GM10248 (cell line): ENCODE results near the gene DVL1.
A peak's percentile ranks its signal among the peaks of the same experiment; 100 is the strongest.

ENCODE experiments used
- CTCF ChIA-PET: fragments of 300-600 bp; sonication (Branson Sonifier 250); formaldehyde crosslinking; extraction: SDS; loops from one replicate; lab custom pipeline; 2021; ENCODE audit warnings: antibody characterized with exemption; lab: Yijun Ruan, JAX
- POLR2A ChIA-PET: fragments of 350-650 bp; sonication (Branson Sonifier 250); formaldehyde crosslinking; extraction: SDS; loops from one replicate; lab custom pipeline; 2020; ENCODE audit warnings: antibody characterized with exemption; lab: Yijun Ruan, JAX
- DNase-seq: peaks from one replicate; pipeline ENCODE4 v3.0.0; 2012; ENCODE audit errors: extremely low spot score
- TF ChIP-seq, protein P1 (sequence below): IDR thresholded peaks from 2 replicates; pipeline ENCODE4 v1.5.1; 2012; ENCODE audit warnings: mild to moderate bottlenecking, low read depth; ENCODE audit errors: extremely low read depth, missing control alignments, control extremely low read depth

The DVL1 gene

DNA sequence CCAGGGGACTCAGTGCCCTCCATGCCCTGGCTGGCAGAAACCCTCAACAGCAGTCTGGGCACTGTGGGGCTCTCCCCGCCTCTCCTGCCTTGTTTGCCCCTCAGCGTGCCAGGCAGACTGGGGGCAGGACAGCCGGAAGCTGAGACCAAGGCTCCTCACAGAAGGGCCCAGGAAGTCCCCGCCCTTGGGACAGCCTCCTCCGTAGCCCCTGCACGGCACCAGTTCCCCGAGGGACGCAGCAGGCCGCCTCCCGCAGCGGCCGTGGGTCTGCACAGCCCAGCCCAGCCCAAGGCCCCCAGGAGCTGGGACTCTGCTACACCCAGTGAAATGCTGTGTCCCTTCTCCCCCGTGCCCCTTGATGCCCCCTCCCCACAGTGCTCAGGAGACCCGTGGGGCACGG lies 21.0 kb downstream of the DVL1 start:
- TF ChIP-seq, protein P1, sequence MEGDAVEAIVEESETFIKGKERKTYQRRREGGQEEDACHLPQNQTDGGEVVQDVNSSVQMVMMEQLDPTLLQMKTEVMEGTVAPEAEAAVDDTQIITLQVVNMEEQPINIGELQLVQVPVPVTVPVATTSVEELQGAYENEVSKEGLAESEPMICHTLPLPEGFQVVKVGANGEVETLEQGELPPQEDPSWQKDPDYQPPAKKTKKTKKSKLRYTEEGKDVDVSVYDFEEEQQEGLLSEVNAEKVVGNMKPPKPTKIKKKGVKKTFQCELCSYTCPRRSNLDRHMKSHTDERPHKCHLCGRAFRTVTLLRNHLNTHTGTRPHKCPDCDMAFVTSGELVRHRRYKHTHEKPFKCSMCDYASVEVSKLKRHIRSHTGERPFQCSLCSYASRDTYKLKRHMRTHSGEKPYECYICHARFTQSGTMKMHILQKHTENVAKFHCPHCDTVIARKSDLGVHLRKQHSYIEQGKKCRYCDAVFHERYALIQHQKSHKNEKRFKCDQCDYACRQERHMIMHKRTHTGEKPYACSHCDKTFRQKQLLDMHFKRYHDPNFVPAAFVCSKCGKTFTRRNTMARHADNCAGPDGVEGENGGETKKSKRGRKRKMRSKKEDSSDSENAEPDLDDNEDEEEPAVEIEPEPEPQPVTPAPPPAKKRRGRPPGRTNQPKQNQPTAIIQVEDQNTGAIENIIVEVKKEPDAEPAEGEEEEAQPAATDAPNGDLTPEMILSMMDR: no peak
- POLR2A ChIA-PET: no interaction called here
- CTCF ChIA-PET: no interaction called here
- DNase-seq: no peak

DNA sequence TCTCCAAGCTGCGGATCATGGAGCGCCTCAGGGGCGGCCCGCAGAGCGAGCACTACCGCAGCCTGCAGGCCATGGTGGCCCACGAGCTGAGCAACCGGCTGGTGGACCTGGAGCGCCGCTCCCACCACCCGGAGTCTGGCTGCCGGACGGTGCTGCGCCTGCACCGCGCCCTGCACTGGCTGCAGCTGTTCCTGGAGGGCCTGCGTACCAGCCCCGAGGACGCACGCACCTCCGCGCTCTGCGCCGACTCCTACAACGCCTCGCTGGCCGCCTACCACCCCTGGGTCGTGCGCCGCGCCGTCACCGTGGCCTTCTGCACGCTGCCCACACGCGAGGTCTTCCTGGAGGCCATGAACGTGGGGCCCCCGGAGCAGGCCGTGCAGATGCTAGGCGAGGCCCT lies 21.9 kb downstream of the DVL1 start:
- ChIA-PET POLR2A (no interaction called here), CTCF (no interaction called here)
- TF ChIP-seq, protein P1: no peak
- no peak for DNase-seq

DNA sequence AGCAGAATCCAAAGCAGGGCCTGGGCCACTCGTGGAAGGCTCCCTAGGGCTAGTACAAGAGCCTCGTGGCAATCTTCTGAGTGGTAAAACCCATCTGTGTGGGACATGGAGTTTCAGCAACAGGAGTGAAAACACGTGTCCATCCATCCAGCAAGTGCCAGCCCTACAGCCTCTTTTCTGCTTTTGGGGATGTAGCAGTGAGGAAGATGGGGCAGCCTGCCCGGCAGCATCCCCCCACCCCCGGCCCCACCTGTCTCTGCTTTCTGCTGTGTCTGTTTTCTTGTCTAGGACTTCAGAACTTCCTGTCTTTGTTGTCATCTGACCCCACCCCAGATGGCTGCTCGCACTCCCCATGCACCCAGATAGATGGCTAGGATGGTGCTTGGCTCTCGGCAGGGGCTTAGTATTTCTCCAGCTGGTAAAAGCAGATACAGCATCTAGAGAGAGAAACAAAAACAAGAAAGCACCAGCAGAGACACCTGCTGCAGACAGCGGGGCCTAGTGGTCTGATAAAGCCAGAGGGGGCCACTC lies 23.1 kb downstream of the DVL1 start:
- DNase-seq: no peak
- ChIA-PET POLR2A (no interaction called here), CTCF (interaction anchor here (1.4 kb wide), 1 partner anchor 45 kb away, joined by 4 read pairs; no protein-coding TSS in a partner anchor)
- TF ChIP-seq, protein P1: no peak

DNA sequence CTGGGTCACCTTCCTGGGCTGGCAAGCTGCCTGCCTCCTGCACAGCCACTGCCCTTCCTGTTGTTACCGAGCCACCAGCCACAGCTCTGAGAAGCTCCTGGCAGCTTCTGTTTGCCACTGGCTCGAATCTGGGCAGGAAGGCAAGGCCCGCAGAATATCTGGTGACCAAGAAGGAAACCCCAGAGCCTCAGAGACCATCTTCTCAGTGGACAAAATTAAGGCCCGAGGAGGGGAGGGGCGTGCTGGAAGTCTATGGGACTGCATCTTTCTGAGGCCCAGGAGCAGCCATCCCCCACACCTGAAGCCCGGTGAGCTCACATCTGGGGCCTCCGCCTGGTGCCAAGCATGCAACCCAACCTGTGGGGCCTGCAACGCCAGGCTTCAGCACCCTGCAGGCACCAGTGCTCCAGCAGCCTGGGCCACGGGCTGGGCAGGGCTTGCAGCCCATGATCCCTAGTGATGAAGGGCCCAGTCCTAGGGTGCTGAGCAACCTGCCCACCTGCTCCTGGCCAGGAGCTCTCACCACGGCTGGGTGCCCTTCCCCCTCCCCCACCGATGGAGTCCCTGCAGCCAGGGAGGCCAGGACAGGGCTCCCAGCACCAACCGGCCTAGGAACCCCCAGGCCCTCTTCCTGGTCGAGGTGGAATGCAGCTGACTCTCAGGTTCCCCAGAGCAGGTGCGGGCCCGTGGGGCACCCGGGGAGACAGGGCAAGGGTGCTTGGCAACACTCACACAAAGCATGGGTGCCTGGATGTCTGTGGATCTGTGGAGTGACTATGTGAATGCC lies 23.7 kb downstream of the DVL1 start:
- ChIA-PET POLR2A (no interaction called here), CTCF (interaction anchor here (0.9 to 1.4 kb wide), 2 partner anchors 46 to 203 kb away, joined by 3 to 4 read pairs; no protein-coding TSS in a partner anchor)
- DNase-seq: no peak
- TF ChIP-seq, protein P1: no peak

DNA sequence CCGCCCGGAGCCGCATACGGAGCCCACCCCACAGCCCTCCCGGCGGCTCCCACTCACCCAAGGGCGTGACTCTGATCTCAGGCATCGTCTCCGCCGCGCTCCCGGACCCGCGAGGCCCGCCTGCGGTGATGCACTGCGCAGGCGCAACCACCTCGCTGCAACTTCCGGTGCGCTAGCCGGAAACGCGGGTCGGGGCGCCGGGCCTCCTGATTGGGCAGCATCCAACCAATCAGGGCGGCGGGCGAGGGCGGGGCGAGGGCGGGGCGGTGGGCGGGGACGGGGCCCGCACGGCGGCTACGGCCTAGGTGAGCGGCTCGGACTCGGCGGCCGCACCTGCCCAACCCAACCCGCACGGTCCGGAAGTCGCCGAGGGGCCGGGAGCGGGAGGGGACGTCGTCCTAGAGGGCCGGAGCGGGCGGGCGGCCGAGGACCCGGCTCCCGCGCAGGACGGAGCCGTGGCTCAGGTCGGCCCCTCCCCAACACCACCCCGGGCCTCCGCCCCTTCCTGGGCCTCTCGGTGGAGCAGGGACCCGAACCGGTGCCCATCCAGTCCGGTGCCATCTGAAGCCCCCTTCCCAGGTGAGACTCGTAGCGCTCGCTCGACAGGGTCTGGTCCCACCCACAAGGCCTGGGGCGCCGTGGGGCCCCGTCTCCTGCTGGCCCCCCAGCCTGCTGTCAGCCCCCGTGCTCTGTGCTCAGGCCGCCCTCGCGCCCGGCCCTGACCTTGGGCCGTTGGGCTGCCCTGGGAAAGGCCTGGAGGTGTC lies 24.5 kb downstream of the DVL1 start, which contains the start of the genes CPTP and INTS11:
Gene CPTP (plus strand): TSS at position 279 of the 764 bp plus-strand sequence. CDS start 2,109 bp downstream, outside the sequence.
Gene INTS11 (minus strand): TSS at position 137 of the 764 bp plus-strand sequence. CDS start 52 bp downstream, at position 85.
- POLR2A ChIA-PET: interaction anchor here (0.7 kb wide), 1 partner anchor 74 kb away, joined by 3 read pairs; no protein-coding TSS in a partner anchor
- TF ChIP-seq, protein P1: no peak
- peak; percentile 99 for DNase-seq
- CTCF ChIA-PET: interaction anchor here (0.9 to 1.4 kb wide), 2 partner anchors 47 to 202 kb away, joined by 3 to 4 read pairs; no protein-coding TSS in a partner anchor

DNA sequence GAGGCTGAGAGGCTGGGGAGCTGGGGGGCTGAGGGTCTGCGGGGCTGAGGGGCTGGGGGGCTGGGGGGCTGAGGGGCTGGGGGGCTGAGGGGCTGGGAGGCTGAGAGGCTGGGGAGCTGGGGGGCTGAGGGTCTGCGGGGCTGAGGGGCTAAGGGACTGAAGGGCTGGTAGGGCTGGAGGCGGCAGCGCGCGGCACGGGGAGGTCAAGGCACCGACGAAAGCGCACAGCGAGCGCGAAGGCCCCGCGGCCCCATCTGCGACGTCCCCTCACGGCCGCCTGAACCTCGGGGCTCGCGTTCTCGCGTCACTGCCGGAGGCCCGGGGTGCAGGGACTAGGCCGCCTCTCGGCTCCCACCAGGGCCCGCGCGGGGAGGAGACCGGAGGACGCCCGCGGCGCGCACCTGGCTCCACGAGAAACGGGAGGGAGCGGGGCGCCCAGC lies 25.1 kb downstream of the DVL1 start:
- CTCF ChIA-PET: no interaction called here
- TF ChIP-seq, protein P1: no peak
- POLR2A ChIA-PET: interaction anchor here (0.7 kb wide), 1 partner anchor 73 kb away, joined by 3 read pairs; no protein-coding TSS in a partner anchor
- no peak for DNase-seq
